Measurements from ENCODE around the gene RGS13. TPM values are rescaled to one million over a fixed set of nuclear protein-coding genes. Genes with fewer than 3 reads are reported as not detected.
"Not testable (repeated sequence)": the region's sequence is repeated elsewhere in the genome, so short reads cannot be mapped to it uniquely, and the experiment has no call there.

RGS13 gene
- total and polyA plus RNA-seq, 4 donors: 0.10 to 0.11 (median 0.11) TPM; not detected in 1

GRCh38 chr1:192668409-192668983 is 32.5 kb downstream of the RGS13 start:
- no peaks in the 10 kb centered on the region for H3K4me1 ChIP-seq (ENCODE audit: control insufficient read depth, insufficient read depth, low read length)
- H3K27me3 ChIP-seq (ENCODE audit: control insufficient read depth, insufficient read depth, low read length): no peaks in the 10 kb centered on the region
- WGBS (ENCODE audit: insufficient coverage): 76% methylated on average over 5 of the region's 5 CpGs
- peaks cover 2% of the 10 kb centered on the region for H3K9me3 ChIP-seq (ENCODE audit: control insufficient read depth, insufficient read depth, low read length)
- H3K27ac ChIP-seq (ENCODE audit: low read depth, low read length): no peak overlapping the region
- H3K4me3 ChIP-seq (ENCODE audit: low read depth, low read length): no peak overlapping the region
- no peak for DNase-seq (ENCODE audit: low read depth in 4 of 6, low spot score in 6 of 6)
- H3K36me3 ChIP-seq (ENCODE audit: control insufficient read depth, insufficient read depth, low read length): no peaks in the 10 kb centered on the region

GRCh38 chr1:192669174-192669573 is 33.2 kb downstream of the RGS13 start:
- no peaks in the 10 kb centered on the region for H3K4me1 ChIP-seq (ENCODE audit: control insufficient read depth, insufficient read depth, low read length)
- no peak for DNase-seq (ENCODE audit: low read depth in 4 of 6, low spot score in 6 of 6)
- H3K27me3 ChIP-seq (ENCODE audit: control insufficient read depth, insufficient read depth, low read length): no peaks in the 10 kb centered on the region
- H3K27ac ChIP-seq (ENCODE audit: low read depth, low read length): no peak overlapping the region
- no CpG with 5 or more reads among the region's 1 CpG for WGBS (ENCODE audit: insufficient coverage)
- no peaks in the 10 kb centered on the region for H3K36me3 ChIP-seq (ENCODE audit: control insufficient read depth, insufficient read depth, low read length)
- no peak overlapping the region for H3K4me3 ChIP-seq (ENCODE audit: low read depth, low read length)
- peaks cover 2% of the 10 kb centered on the region for H3K9me3 ChIP-seq (ENCODE audit: control insufficient read depth, insufficient read depth, low read length)

GRCh38 chr1:192675716-192676115 is 39.8 kb downstream of the RGS13 start:
- Histone ChIP-seq H3K4me3 (ENCODE audit: low read depth, low read length) (no peak overlapping the region), H3K27me3 (ENCODE audit: control insufficient read depth, insufficient read depth, low read length) (no peaks in the 10 kb centered on the region), H3K4me1 (ENCODE audit: control insufficient read depth, insufficient read depth, low read length) (no peaks in the 10 kb centered on the region), H3K9me3 (ENCODE audit: control insufficient read depth, insufficient read depth, low read length) (no peaks in the 10 kb centered on the region), H3K36me3 (ENCODE audit: control insufficient read depth, insufficient read depth, low read length) (no peaks in the 10 kb centered on the region), H3K27ac (ENCODE audit: low read depth, low read length) (no peak overlapping the region)
- DNase-seq (ENCODE audit: low read depth in 4 of 6, low spot score in 6 of 6): no peak
- no CpG with 5 or more reads among the region's 1 CpG for WGBS (ENCODE audit: insufficient coverage)

GRCh38 chr1:192678099-192678498 is 42.2 kb downstream of the RGS13 start:
- Histone ChIP-seq H3K9me3 (ENCODE audit: control insufficient read depth, insufficient read depth, low read length) (no peaks in the 10 kb centered on the region), H3K4me3 (ENCODE audit: low read depth, low read length) (no peak overlapping the region), H3K36me3 (ENCODE audit: control insufficient read depth, insufficient read depth, low read length) (no peaks in the 10 kb centered on the region), H3K4me1 (ENCODE audit: control insufficient read depth, insufficient read depth, low read length) (no peaks in the 10 kb centered on the region), H3K27me3 (ENCODE audit: control insufficient read depth, insufficient read depth, low read length) (no peaks in the 10 kb centered on the region), H3K27ac (ENCODE audit: low read depth, low read length) (no peak overlapping the region)
- DNase-seq (ENCODE audit: low read depth in 4 of 6, low spot score in 6 of 6): peak in 1 of 6 donors; percentile 6

- Histone ChIP-seq H3K4me3 (ENCODE audit: low read depth, low read length) (no peak overlapping the region), H3K4me1 (ENCODE audit: control insufficient read depth, insufficient read depth, low read length) (no peaks in the 10 kb centered on the region), H3K27ac (ENCODE audit: low read depth, low read length) (no peak overlapping the region), H3K36me3 (ENCODE audit: control insufficient read depth, insufficient read depth, low read length) (no peaks in the 10 kb centered on the region), H3K9me3 (ENCODE audit: control insufficient read depth, insufficient read depth, low read length) (no peaks in the 10 kb centered on the region), H3K27me3 (ENCODE audit: control insufficient read depth, insufficient read depth, low read length) (no peaks in the 10 kb centered on the region)
- 80% methylated on average over 1 of the region's 1 CpG for WGBS (ENCODE audit: insufficient coverage)
- no peak for DNase-seq (ENCODE audit: low read depth in 4 of 6, low spot score in 6 of 6)
Measured at GRCh38 chr1:192682335-192682734, 46.4 kb downstream of the RGS13 start.

GRCh38 chr1:192683081-192683480 is 47.1 kb downstream of the RGS13 start:
- H3K27ac ChIP-seq (ENCODE audit: low read depth, low read length); H3K4me1 ChIP-seq (ENCODE audit: control insufficient read depth, insufficient read depth, low read length); H3K27me3 ChIP-seq (ENCODE audit: control insufficient read depth, insufficient read depth, low read length); H3K4me3 ChIP-seq (ENCODE audit: low read depth, low read length); DNase-seq (ENCODE audit: low read depth in 4 of 6, low spot score in 6 of 6); H3K36me3 ChIP-seq (ENCODE audit: control insufficient read depth, insufficient read depth, low read length); H3K9me3 ChIP-seq (ENCODE audit: control insufficient read depth, insufficient read depth, low read length): not testable (repeated sequence)
- 80% methylated on average over 1 of the region's 4 CpGs for WGBS (ENCODE audit: insufficient coverage)

- no peaks in the 10 kb centered on the region for H3K36me3 ChIP-seq (ENCODE audit: control insufficient read depth, insufficient read depth, low read length)
- H3K9me3 ChIP-seq (ENCODE audit: control insufficient read depth, insufficient read depth, low read length): no peaks in the 10 kb centered on the region
- H3K4me1 ChIP-seq (ENCODE audit: control insufficient read depth, insufficient read depth, low read length): no peaks in the 10 kb centered on the region
- DNase-seq (ENCODE audit: low read depth in 4 of 6, low spot score in 6 of 6): no peak
- no peaks in the 10 kb centered on the region for H3K27me3 ChIP-seq (ENCODE audit: control insufficient read depth, insufficient read depth, low read length)
- H3K27ac ChIP-seq (ENCODE audit: low read depth, low read length): no peak overlapping the region
- no peak overlapping the region for H3K4me3 ChIP-seq (ENCODE audit: low read depth, low read length)
Measured at GRCh38 chr1:192689459-192689858, 53.5 kb downstream of the RGS13 start.

- H3K9me3 ChIP-seq (ENCODE audit: control insufficient read depth, insufficient read depth, low read length): no peaks in the 10 kb centered on the region
- no peak overlapping the region for H3K27ac ChIP-seq (ENCODE audit: low read depth, low read length)
- no peak for DNase-seq (ENCODE audit: low read depth in 4 of 6, low spot score in 6 of 6)
- no peaks in the 10 kb centered on the region for H3K27me3 ChIP-seq (ENCODE audit: control insufficient read depth, insufficient read depth, low read length)
- H3K4me3 ChIP-seq (ENCODE audit: low read depth, low read length): no peak overlapping the region
- WGBS (ENCODE audit: insufficient coverage): no CpG with 5 or more reads among the region's 1 CpG
- H3K4me1 ChIP-seq (ENCODE audit: control insufficient read depth, insufficient read depth, low read length): no peaks in the 10 kb centered on the region
- no peaks in the 10 kb centered on the region for H3K36me3 ChIP-seq (ENCODE audit: control insufficient read depth, insufficient read depth, low read length)
Measured at GRCh38 chr1:192691041-192691440, 55.1 kb downstream of the RGS13 start.

GRCh38 chr1:192696082-192696481 is 60.1 kb downstream of the RGS13 start:
- WGBS (ENCODE audit: insufficient coverage): no CpG with 5 or more reads among the region's 2 CpGs
- H3K27me3 ChIP-seq (ENCODE audit: control insufficient read depth, insufficient read depth, low read length): no peaks in the 10 kb centered on the region
- DNase-seq (ENCODE audit: low read depth in 4 of 6, low spot score in 6 of 6): no peak
- no peaks in the 10 kb centered on the region for H3K36me3 ChIP-seq (ENCODE audit: control insufficient read depth, insufficient read depth, low read length)
- H3K9me3 ChIP-seq (ENCODE audit: control insufficient read depth, insufficient read depth, low read length): no peaks in the 10 kb centered on the region
- no peaks in the 10 kb centered on the region for H3K4me1 ChIP-seq (ENCODE audit: control insufficient read depth, insufficient read depth, low read length)
- no peak overlapping the region for H3K27ac ChIP-seq (ENCODE audit: low read depth, low read length)
- no peak overlapping the region for H3K4me3 ChIP-seq (ENCODE audit: low read depth, low read length)

- H3K27ac ChIP-seq (ENCODE audit: low read depth, low read length): no peak overlapping the region
- 63% methylated on average over 1 of the region's 2 CpGs for WGBS (ENCODE audit: insufficient coverage)
- no peaks in the 10 kb centered on the region for H3K4me1 ChIP-seq (ENCODE audit: control insufficient read depth, insufficient read depth, low read length)
- no peak overlapping the region for H3K4me3 ChIP-seq (ENCODE audit: low read depth, low read length)
- H3K36me3 ChIP-seq (ENCODE audit: control insufficient read depth, insufficient read depth, low read length): no peaks in the 10 kb centered on the region
- no peaks in the 10 kb centered on the region for H3K9me3 ChIP-seq (ENCODE audit: control insufficient read depth, insufficient read depth, low read length)
- no peaks in the 10 kb centered on the region for H3K27me3 ChIP-seq (ENCODE audit: control insufficient read depth, insufficient read depth, low read length)
- no peak for DNase-seq (ENCODE audit: low read depth in 4 of 6, low spot score in 6 of 6)
Measured at GRCh38 chr1:192697771-192698170, 61.8 kb downstream of the RGS13 start.
